Dedifferentiated amniotic fluid mesenchymal stem cell (primary cell): ENCODE results near the gene CCDC57.

ENCODE experiments used
- DNase-seq: peaks from one replicate; pipeline ENCODE4 v3.0.0-alpha.2; 2016; ENCODE audit errors: extremely low spot score

CCDC57 gene

DNA sequence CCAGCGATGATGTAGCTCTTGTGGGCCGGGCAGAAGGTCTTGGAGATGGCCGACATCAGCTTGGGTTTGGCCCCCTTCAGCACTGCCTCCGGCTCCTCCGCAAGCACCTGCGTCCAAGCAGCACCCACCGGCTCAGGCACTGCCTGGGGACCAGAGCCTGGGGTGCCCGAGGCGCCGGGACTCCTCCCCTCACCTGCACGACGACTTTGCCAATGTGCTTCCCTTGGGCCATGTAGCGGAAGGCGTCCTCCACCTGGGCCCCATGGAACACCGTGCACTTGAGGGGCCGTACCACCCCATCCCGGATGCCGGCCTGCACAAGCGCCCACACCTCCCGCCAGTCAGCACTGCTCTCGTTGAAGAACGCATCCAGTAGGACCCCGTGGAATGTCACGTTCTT is 129.6 kb downstream of the CCDC57 start:
- DNase-seq, result no peak

DNA sequence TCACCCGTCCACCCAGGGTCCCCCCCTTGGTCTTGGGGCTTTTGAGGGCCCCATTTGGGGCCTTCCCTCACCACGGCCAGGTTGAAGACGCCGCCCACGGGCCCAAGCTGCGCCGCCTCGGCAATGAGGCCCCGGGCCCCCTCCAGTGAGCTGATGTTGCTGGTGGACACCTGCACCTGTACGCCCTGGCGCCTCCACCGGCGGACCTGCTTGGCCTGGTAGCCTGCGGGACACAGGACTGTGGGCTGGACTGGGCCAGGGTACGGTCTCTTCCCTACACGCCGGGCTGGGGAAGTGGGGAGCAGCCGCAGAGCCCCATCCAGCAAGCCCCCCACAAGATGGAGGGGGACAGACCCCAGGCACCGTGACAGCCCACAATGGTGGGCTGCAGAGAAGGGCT is 130.2 kb downstream of the CCDC57 start:
- DNase-seq, result no peak

DNA sequence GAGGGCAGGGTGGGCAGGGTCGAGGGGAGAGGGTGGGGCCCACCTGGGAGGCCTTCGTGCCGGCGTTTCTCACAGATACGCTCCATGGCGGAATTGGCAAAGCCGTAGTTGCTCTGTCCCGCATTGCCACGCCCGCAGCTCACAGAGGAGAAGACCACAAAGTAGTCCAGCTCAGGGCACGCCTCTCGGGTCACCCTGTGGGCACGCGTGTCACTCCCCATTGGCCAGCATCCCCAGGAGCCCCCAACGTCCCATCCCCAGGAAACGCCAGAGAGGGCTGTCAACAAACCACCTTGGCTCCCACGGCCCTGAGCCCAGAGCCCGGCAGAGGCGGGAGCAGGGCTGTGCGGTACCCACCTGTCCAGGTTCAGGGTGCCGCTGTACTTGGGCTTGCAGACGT is 130.7 kb downstream of the CCDC57 start:
- DNase-seq, result no peak

DNA sequence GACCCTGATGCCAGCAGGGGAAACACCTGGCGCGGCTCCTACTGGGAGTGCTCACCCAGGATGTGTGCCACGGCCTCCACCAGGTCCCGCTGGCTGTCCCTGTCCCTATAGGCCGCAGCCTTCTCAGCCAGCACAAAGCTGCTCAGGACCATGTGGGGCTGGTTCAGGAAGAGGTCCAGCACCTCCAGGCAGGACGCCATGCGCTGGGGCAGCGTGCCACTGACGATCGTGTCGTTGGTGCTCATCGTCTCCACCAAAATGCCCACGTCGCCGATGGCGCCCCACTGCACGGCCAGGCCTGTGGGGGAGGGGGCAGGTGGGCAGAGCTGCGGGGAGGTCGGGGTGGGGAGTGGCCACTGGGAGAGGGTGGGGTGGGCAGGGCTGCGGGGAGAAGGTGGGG is 131.1 kb downstream of the CCDC57 start:
- DNase-seq, result no peak

DNA sequence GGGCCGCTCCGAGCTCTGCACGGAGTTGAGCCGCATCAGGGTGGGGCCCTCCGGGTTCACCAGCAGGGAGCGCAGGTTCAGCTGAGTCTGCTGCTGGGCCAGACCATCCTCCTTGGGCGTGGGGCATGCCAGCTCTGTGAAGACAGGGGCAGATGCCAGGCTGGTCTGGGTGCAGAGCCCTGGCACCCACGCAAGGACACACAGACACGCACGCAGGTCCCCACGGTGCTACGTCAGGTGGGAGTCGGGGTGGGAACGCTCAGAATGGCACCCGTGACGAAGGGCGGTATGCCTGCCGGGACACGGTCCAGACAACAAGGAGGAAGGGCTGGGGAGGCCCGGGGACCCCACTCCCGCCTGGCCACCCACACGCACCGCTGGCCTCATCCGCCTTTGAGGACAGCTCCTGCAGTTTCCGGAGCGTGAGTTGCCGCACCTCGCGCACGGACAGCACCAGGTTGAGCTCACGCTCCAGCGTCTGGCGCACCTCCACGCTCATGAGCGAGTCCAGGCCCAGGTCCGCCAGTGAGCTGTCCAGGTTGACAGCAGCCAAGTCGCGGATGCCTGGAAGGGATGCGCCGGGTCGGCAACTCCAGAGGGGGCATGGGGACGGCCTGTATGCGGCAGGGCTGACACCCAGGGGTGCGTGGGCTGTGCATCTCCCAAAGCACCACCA is 131.7 kb downstream of the CCDC57 start:
- no peak for DNase-seq

DNA sequence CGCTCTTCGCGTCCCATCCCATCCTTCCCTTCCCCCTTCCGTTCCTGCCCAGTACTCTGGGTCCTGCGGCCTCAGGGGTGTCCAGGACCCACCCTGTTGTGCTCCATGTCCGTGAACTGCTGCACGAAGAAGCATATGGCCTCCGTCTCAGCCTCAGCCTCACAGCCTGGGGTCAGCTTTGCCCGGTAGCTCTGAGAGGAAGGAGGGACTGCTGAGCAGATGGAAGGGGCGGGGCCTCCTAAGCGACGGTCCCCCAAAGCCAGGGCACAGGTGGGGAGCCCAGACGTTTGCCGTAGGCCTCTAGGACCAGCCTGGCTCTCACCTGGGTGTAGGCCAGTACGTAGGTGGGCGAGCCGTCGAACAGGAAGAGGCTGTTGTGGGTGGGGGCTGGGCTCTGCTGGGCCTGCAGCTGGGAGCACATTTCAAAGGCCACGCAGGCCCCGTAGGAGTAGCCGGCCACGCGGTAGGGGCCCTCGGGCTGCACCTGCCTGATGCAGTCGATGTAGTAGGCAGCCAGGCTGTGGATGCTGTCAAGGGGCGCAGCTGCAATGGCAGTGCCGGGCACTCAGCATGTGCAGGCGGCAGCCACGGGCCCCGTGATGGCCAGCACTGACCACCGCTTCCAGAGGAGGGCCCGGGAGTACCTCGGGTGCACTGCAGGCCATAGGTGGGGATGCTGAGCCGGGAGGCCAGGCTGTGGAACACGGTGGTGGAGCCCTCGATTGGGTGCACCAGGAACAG is 132.4 kb downstream of the CCDC57 start:
- no peak for DNase-seq

DNA sequence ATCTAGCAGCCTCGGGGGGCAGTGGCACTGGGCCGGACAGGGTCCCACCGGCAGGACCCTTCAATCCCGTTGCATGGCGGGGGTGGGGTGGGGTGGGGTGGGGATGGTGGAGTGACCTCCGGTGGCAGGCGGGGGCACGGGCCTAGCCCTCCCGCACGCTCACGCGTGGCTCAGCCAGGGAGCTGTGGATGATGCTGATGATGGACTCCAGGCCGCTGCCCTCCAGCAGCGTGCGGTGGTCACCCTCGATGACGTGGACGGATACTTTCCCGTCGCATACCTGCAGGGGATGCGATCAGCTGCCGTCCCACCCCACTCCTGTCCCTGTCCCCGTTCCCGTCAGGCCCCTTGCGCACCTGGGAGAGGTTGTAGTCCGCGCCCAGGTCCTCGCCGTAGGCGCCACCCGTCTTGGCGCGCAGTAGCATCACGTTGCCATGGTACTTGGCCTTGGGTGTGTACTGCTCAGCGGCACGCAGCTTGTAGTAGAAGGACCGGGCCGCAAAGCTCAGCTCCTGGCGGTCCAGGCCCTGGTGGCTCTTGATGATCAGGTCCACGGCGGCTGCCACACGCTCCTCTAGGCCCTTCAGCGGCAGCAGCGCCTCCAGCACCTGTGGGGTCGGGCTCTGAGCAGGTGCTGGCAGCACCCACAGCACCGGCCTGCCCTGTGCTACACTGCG is 133.5 kb downstream of the CCDC57 start:
- no peak for DNase-seq

DNA sequence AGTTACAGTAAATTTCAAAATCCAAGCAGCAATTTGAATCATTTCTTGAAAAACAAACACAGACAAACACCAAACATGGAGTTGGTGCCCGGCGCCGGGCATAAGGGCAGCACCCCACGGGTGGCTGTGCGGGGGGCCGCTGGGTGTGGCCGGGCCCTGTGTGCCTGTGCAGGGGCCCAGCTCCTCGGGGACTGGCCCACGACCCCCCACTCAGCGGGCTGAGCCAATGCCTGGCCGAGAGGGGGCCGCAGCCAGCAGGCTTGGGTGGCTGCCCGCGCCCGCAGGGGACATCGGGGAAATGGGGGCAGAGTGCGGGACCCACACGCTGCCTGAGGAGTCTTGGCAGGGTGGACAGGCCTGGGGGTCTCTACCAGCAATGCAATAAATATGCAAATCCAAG is 134.2 kb downstream of the CCDC57 start:
- DNase-seq, result no peak

DNA sequence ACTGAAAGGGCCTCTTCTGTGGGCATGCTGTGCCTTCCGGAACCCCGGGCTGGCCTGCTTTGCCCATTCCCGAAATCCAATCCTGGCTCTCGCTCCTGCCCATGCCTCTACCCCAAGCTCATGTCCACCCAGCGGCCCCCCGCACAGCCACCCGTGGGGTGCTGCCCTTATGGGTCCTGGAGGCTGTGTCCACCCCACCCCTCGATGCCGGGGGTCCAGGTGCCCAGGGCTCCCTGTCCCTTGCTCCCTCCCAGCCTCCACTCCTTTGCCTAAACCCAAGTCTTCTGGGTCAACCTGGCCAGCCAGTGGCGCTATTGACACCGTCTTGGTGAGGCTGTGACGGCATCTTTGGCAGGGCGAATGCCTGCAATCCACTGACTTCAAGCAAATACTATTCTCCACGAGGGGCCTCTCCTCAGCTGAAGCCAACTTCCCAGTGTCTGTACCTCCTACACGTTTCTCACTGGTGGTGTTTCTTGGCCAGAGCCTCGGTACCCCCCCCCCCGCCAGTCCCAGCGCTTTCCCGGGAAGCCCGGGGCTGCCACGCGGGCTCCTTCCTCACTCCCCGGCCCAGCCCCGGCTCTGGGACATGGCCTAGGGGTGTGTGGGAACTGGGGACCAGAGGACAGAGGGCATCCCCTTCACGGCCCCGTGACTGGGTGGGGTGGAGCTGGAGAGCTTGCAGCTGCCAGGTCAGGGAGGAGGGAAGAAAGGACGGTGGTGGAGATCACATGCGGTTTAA is 134.9 kb downstream of the CCDC57 start:
- DNase-seq, result no peak

DNA sequence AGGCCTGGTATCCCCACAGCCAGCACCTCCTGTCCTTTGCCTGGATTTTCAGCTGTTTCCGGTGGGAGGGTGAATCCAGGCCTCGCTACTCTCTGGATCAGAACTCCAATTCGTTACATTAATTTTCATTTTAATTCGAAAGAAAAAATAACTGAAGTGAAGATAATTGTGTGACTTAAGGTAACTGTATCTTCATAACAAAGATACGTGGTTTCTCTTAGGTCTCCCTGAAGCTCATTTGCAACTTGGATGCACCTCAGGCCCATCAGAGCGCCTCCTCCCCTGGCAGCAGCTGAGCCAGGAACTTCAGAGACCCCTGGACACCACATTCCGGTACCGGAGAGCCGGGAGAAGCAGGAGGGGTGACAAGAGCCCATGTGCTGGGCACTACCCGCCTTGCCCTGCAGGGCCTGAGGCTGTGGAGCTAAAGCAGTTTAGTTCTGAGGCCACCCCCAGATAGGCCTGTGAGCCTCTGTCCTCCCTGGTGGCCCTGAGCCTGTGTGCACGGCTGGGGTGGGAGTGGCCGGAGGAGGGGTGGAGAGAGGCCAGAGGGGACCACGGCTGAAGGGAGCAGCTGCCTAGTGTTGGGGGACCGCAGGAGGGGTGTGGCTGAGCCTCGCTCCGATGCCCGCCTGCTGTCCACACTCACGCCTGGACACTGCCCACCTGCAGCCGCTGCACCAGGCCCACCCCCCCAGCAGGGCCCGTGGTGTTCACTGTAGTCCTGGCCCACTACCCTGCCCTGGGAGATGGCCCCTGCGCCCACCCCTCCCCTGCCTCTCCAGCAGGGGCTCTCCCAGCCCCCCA is 135.7 kb downstream of the CCDC57 start:
- no peak for DNase-seq

DNA sequence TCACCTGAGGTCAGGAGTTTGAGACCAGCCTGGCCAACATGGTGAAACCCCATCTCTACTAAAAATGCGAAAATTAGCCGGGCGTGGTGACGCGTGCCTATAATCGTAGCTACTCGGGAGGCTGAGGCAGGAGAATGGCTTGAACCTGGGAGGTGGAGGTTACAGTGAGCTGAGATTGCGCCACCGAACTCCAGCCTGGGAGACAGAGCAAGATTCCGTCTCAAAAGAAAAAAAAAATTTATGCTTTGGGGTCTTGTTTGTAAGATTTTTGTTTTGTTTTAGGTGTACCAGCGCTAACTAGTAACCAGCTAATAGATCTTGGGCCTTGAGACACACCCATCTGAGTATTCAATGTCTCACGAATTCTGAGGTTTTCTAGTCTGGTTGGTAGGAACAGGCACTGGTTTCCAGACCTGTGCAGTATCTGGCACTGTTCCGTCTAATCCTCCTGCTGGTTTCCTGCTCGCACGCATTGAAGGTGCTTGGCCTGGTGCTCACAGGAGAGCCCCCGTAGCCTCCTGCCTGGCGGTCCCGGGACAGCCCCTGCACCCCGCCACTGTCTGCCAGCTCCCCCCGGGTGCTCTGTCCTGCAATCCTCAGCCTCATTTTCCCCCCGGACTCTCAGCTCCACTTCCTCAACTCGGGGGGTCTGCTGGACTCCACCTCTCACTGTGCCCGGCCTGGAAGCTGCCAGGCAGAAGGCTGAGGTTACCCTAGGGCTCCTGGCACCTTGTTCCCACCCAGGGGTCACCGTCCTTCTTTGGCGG is 136.4 kb downstream of the CCDC57 start:
- DNase-seq, result no peak

DNA sequence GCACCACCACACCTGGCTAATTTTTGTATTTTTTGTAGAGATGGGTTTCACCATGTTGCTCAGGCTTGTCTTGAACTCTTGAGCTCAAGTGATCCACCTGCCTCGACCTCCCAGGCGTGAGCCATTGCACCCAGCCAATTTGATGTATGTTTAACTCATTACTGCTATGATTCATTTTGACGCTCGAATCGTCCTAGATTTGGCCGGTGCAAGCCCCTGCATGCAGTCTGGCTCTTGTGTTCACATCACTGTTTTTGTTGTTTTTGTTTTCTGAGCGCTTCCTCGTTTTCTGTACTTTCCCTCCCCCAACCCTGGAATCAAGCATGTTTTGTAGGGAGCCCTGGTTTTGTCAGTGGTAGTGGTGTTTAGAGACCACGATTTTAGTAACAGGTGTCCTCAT is 139.2 kb downstream of the CCDC57 start:
- DNase-seq, result no peak

DNA sequence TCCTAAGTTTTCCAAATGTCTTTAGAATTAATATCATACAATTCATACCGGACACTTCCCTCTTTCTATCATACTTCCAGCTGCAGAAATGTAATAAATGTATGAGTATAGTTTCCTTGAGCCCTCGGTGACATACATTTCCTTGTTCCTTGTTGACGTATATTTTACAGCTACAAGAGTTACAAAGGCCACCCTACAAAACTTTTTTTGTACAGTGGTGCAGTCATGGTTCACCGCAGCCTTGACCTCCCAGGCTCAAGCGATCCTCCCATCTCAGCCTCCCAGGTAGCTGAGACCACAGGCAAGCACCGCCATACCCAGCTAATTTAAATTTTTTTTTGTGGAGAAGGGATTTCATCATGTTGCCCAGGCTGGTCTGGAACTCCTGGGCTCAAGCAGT is 139.8 kb downstream of the CCDC57 start:
- no peak for DNase-seq

DNA sequence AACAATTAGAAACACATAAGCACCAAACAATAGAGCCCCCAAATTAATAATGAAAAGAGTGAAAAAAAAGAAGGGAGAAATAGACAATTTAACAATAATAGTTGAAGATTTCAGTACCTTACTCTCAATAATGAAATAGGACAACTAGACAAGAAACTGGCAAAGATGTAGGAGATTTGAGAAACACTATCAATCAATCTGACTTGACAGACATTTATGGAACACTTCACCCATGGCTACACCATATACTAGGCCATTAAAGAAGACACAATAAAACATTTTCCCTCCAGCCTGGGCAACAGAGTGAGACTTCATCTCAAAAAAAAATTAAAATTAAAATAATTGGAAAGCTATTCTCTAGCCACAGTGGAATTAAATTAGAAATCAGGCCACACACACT is 142.0 kb downstream of the CCDC57 start:
- no peak for DNase-seq

DNA sequence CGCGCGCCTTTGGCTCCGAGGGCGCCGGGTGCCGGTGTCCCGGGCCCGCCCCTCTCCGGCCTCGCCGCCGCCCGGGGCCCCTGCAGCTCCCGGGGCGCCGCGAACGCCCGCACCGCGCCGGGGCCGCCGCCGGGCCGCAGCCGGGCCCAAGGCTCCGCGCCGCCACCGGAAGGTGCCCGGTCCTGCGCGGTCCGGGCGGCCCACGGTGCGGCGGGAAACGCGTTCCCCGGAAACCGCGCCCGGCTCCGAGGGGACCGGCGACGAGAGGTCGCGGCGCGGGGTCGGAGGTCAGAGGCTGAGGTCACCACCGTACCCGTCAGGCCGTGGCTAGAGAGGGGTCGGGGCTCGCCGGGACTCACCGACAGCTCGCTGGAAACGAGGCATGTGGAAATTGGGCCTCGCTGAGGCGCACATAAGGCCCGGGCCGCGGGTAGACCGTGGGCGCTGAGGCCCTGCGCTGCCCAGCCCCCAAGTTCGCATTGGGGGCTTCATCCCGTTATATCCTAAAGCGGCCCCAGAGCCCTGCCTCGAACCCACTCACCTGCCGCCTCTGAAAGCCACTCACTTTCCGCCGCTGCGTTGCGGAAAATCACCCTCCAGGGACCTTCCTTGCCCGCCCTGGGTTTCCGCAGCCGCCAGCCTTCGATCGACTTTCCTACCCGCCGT is 146.9 kb downstream of the CCDC57 start, which contains the start of gene DUS1L:
TSS of gene DUS1L (minus strand) at position 167 of the 666 bp plus-strand sequence. CDS start 745 bp downstream, outside the sequence.
- DNase-seq, result no peak

DNA sequence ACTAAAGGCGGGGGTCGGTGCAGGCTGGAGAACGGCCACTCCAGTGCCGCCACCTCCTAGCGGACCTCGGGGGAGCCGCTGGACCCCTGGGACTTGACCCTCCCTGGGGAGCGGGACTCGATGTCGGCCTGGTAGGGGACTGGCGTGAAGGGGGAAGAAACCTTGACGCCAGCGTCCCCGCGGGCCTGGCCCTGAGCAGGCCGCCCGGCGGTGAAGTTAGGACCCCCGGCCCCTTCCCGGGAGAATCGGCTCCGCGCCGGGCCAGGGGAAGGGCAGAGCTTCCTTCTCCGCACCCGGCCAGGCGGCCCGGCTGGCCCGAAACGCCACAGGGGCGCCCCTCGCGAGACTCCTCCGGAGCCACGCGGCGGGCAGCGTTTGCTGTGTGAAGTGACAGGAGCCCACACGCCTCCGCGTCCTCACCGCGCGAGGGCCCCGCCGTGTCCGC is 147.4 kb downstream of the CCDC57 start:
- DNase-seq, result no peak

DNA sequence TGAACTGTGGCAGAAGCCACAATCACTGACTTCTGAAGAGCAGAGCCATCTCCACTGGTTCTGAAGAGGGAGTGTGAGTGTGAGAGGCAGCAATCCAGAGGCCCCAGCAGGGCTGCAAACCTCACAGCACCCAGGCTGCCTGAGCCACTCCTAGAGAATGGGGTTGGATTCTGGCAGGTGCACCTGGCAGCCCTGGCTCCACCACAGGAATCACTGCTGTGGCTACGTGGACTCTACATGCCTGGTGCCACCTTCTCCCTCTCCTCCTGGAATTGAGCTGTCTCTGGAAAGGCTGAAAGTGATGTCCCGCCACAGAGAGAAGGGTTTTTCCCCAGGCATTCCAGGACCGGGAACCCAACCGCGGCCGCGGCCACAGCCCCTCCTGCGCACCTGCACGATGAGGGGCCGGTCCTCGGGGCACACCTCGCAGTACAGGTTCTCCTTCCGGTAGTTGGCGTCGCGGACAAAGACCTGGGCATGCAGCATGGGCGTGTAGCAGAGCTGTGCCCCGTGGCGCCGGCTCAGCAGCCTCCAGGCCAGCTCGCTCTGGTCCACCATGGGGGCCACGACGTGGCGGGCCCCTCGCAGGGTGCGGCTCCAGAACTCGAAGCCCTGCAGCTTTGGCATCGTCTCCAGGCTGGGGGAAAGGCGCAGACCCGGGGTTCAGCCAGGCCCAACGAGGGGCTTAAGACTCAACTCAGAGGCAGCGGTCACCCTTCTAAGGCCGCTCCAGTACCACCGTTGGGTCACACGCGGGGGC is 148.0 kb downstream of the CCDC57 start:
- DNase-seq, result no peak

DNA sequence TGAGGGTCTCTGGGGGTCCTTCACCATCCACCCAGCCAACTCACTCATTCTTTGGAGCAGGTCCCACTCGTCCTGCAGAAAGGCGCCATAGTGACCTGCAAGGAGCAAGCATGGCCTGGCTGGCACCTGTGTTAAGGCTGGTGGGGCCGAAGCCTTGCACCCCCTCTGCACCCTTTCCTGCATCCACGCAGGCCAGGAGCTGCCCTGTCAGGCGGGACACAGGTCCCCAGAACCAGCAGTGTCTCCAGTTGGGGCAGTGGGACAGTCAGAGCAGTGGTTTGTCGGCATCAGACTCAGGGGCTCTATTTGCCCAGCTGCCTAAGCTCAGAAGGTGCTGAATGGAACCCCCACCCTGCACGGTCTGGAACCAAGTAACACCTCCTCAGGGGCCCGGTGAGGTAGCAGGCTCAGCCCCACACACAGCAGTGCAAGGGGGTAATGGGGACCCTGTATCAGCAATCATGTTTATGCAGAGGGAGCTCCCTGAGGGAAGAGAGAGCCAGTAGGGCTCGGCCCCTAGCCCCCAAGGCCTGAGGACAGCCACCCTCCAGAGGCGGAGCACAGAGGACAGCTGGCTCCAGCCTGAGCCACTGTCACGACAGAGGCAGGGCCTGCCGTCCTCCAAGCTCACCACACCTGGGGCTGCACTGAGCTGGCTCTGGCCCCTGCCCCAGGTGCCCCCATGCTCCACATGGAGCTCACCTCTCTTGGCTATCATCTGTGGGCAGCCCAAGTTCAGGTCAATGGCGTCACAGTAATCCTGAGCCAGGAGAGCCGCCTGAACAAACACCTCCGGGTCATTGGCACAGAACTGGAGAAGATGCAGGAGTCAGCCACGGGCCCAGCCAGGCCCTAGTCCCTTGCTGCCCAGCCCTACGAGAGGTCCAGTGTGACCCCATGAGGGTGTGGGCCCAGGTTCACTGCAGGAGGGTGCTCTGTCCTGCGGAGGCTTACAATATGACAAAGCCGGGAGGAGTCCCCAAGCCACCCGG is 148.9 kb downstream of the CCDC57 start:
- DNase-seq, result no peak
